Epithelial cell of prostate (primary cell): ENCODE results near the gene FCGR3A.
A peak's percentile ranks its signal among the peaks of the same experiment; 100 is the strongest.
"Not testable (repeated sequence)": the region's sequence is repeated elsewhere in the genome, so short reads cannot be mapped to it uniquely, and the experiment has no call there.

ENCODE experiments used
- DNase-seq: peaks from one replicate; pipeline ENCODE4 v3.0.0-alpha.2; 2011; ENCODE audit warnings: low read depth, low spot score
- H3K27ac ChIP-seq: fragments of 450-650 bp; 2 replicates; pipeline ENCODE4 v1.5.1; 2017; ENCODE audit warnings: mild to moderate bottlenecking

The FCGR3A gene

DNA sequence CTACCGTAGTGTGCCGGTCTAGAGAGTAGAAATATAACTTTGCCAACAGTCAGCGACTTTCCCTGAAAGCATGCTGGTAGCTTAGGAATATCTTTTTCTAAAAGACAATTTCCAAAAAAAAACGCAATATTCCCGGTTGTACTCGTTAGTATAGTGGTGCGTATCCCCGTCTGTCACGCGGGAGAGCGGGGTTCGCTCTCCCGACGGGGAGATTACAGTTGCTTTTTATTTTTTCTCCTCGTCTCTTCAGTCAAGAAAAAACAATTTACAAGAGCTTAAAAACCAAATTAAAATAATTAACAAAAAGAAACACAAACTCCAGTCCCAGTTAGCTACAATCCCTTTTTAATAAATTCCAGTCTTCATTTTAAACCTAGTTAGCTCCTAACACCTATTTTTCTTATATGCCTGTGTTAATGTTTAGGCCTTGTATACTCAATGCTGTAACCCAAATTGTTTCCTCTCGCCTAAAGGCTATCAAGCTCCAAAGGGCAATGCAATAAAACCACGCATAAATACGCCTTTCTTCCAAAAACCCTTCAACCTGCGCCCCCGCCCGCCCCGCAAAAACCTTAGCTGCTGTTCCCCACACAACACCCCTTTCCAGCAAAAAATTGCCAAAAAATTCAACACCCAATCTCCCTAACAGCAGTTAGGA lies 17.5 kb downstream of the FCGR3A start:
- DNase-seq: no peak
- no peak overlapping the region for H3K27ac ChIP-seq

DNA sequence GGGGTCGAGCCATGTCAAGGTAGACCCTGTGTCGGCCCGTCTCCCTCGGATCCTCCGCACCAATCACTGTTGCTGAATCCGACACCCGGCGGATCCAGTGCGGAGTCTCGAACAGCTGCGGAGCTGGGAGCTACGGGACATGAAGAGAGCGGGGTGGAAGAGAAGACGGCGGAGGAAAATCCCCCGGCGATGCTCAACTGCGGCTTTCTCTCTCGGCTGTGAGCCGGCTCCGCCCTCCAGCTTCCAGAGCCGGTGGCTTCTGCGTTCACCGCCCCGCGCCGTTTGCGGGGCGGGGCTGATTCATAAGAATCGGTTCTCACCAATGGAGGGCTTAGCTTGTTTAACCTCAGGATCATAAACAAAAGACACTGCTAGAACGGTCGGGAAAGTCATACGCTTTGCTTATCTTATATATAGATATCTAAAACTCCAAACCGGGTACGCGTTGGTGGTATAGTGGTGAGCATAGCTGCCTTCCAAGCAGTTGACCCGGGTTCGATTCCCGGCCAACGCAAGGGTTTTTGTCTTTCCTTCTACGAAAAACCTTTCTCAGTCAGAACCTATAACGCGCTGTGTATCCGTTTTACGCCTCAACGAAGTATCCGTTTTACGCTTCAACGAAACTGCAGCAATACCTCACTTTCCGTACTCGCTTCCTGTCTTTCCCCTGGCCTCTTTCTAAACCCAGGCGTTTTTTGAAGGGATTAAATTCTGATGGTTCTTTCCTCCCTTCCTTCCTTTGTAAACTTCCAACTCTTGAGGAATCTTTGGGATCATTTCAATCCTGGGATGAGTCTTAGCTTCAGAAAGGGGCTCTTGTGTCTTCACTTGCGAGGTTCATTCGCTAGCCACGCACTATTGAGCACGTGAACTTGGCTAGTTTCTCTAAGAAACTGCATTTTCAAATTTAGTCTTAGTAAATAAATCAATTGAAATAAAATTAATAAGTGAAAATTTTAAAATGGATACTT lies 18.7 kb downstream of the FCGR3A start:
- peak; percentile 62 for DNase-seq
- H3K27ac ChIP-seq: peak overlapping the region; percentile 43

DNA sequence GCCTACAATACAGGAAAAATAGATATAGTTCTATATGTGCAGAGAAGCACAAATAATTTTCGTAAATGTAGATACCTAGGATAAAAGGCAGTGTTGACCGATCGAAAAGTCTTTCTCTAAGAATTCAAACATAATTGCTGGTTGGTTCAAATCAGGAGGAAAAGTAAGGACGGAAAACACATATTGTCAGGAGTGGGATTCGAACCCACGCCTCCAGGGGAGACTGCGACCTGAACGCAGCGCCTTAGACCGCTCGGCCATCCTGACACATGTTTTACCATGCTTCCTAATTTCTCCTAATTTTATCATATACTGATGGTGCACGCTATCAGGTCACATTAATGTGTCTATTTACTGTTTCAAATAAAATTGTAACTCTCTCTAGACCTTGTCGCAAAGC lies 19.5 kb downstream of the FCGR3A start:
- DNase-seq: not testable (repeated sequence)
- H3K27ac ChIP-seq: peak overlapping the region; percentile 43

DNA sequence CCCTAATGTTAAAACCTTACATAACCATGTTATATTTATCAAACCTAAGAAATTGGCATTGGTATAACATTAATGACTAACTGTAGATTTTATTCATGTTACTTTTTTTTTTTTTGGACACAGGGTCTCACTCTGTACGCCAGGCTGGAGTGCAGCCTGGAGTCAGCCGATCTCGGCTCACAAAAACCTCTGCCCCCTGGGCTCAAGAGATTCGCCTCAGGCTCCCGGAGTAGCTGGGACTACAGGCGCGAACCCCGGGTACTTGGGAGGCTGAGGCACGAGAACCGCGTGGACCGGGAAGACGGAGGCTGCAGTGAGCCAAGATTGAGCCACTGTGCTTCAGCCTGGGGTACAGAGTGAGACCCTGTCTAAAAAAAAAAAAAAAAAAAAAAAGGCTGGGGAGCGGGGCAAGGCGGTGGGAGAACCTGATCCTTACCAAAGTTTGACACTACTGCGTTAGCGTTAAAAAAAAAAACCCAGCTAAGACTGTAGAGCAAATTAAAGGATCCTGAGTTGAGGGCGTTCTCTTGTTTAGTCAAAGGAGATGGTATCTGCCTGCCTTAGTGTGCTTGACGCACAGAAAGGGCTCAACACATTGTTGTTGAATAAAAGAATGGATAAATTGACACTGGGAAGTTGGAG lies 20.0 kb downstream of the FCGR3A start:
- DNase-seq, H3K27ac ChIP-seq: not testable (repeated sequence)

DNA sequence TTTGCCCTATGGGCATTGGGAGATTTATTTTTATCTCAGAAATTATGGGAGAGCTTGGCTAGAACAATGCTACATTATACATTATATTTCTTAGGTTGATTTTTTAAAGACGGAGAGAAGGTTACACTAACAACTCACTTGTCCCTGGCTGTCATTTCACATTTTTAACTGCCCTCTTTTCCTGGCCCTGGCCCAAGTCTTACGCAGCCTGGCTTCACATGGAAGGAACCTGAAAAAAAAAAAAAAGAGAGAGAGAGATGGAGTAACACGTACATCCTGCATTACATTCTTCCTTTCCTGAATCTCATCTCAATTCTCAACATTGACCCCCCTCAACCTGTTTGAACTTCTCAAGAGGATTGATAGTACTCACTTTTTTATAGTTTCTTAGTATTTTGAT lies 21.1 kb downstream of the FCGR3A start:
- not testable (repeated sequence) for DNase-seq, H3K27ac ChIP-seq

DNA sequence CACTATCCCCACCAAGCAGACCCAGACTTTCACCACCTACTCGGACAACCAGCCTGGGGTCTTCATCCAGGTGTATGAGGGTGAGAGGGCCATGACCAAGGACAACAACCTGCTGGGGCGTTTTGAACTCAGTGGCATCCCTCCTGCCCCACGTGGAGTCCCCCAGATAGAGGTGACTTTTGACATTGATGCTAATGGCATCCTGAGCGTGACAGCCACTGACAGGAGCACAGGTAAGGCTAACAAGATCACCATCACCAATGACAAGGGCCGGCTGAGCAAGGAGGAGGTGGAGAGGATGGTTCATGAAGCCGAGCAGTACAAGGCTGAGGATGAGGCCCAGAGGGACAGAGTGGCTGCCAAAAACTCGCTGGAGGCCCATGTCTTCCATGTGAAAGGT lies 23.7 kb downstream of the FCGR3A start:
- H3K27ac ChIP-seq, DNase-seq: not testable (repeated sequence)

DNA sequence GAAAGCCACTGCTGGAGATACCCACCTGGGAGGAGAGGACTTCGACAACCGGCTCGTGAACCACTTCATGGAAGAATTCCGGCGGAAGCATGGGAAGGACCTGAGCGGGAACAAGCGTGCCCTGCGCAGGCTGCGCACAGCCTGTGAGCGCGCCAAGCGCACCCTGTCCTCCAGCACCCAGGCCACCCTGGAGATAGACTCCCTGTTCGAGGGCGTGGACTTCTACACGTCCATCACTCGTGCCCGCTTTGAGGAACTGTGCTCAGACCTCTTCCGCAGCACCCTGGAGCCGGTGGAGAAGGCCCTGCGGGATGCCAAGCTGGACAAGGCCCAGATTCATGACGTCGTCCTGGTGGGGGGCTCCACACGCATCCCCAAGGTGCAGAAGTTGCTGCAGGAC lies 24.3 kb downstream of the FCGR3A start:
- H3K27ac ChIP-seq, DNase-seq: not testable (repeated sequence)

DNA sequence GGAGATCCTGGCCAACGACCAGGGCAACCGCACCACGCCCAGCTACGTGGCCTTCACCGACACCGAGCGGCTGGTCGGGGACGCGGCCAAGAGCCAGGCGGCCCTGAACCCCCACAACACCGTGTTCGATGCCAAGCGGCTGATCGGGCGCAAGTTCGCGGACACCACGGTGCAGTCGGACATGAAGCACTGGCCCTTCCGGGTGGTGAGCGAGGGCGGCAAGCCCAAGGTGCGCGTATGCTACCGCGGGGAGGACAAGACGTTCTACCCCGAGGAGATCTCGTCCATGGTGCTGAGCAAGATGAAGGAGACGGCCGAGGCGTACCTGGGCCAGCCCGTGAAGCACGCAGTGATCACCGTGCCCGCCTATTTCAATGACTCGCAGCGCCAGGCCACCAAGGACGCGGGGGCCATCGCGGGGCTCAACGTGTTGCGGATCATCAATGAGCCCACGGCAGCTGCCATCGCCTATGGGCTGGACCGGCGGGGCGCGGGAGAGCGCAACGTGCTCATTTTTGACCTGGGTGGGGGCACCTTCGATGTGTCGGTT lies 24.8 kb downstream of the FCGR3A start:
- not testable (repeated sequence) for DNase-seq
- peak overlapping the region; percentile 86 for H3K27ac ChIP-seq

DNA sequence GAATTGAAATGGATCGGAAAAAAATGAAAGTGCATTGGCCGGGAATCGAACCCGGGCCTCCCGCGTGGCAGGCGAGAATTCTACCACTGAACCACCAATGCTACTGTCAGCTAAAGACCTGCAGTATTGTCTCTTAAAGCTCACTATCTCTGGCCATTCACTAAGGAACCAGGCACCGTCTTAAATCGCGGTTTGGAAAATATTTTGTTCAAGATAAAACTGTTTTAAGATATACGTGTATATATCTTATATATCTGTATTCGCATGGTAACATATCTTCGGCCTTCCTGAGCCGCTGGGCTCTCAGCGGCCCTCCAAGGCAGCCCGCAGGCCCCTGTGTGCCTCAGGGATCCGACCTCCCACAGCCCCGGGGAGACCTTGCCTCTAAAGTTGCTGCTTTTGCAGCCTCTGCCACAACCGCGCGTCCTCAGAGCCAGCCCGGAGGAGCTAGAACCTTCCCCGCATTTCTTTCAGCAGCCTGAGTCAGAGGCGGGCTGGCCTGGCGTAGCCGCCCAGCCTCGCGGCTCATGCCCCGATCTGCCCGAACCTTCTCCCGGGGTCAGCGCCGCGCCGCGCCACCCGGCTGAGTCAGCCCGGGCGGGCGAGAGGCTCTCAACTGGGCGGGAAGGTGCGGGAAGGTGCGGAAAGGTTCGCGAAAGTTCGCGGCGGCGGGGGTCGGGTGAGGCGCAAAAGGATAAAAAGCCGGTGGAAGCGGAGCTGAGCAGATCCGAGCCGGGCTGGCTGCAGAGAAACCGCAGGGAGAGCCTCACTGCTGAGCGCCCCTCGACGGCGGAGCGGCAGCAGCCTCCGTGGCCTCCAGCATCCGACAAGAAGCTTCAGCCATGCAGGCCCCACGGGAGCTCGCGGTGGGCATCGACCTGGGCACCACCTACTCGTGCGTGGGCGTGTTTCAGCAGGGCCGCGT lies 25.5 kb downstream of the FCGR3A start, which contains the start of gene HSPA6:
HSPA6 (plus strand) TSS at position 724 of the 925 bp plus-strand sequence; CDS start at position 843, 119 bp downstream.
- H3K27ac ChIP-seq: peak within 1 kb of the TSS; percentile 86
- DNase-seq: peak; percentile 40

DNA sequence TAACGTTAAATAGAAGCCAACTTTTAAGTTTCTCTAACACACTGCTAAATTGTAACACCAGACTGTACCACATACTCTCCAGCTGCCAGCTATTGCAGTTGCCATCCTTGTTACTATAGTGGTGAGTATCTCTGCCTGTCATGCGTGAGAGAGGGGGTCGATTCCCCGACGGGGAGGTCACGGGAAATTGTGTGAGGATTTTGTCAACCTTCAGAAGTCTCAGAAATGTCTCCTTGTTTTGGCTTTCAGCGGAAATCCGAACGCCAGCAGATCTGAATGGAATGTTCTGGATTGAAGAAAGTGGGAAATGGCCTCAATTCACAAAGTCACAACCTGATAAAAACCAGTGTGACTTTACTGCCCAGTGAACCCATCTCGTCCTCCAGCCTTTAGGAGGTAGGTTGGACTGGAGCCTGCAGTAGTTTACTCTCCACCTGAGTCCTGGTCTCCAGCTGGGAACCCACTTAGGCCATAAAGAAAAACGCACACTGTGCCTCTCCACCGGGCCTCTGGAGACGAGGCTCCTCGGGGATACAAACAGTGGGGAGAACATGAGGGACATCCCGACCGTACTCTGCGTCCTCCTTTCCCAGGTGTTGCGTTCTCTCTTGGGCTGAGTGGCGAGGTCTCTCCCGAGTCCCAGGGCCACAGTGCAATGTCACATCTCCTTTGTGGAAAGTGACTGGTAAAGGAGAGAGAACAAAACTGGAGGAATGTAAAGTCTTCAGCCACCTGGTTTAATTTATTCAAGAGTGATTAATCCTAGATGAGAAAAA lies 26.4 kb downstream of the FCGR3A start:
- H3K27ac ChIP-seq: not testable (repeated sequence)

DNA sequence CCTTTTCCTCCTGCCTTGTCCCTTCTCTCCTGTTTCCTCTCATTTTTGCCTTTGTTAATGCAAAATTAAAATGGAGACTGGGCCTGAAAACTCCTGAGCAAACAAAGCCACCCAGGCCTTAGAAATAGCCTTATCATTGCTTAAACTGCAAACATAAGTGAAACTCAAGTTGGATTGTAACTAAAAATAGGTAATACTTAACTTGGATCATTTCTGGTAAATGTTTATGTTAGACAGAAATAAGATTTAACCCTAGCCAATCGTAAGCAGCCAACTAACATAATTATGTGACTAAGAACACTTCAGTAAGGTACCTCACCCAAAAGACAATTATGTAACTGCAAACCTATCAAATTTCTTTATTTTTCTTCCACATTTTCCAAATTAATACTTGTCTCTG lies 35.7 kb downstream of the FCGR3A start:
- H3K27ac ChIP-seq, DNase-seq: not testable (repeated sequence)

More for the DNA sequence above, 26.4 kb downstream of the FCGR3A start:
- DNase-seq: not testable (repeated sequence)

DNA sequence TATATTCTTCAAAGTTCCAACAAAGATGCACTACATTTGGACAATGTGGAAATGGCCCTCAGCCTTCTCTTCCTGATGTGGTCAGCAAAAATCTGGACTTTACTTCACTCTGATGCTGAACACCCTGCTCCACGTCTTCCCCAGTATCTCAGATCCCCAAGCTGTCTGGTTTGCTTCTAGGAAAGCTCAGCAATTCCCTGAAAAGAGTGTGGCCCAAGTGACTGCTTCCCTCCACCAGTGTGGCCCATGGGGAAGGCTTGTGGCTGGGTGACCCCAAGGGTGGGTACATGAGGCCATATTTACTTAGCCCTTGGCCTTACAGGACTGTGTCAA lies 36.2 kb downstream of the FCGR3A start:
- not testable (repeated sequence) for H3K27ac ChIP-seq, DNase-seq

DNA sequence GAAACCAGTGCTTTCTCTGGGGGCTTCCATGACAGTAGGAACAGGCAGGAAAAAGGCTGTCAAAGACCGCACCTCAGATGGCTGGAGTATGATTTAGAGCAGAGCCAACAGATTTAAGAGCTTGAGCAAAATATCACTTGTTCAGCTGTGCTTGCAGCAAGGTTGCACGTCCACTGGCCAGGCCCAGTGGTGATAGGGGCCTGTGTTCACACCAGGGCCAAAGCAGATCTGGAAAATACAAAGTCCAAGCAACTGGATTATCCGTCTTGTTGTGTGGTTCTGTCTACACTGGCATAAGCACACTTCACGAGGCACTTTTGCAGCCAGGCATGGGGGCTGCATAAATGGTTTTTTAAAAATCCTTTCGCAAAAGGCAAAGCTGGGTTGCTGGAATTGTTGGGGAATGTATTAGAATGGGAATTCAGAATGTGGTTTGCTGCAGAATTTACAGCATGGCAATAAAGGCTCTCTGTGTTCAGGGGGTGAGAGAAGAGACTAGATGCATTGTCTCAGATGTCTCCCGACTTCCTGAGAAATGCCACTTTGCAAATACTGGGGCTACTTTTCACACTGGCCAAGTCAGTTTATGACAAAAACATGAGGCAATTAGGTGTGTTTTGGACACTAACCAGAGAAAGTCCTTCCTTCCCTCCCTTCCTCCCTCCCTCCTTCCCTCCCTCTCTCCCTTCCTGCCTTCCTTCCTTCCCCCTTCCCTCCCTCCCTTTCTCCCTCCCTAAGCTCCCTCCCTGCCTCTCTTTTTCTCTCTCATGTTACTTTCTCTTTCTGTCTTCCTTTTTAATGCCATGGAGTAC lies 36.8 kb downstream of the FCGR3A start:
- H3K27ac ChIP-seq, DNase-seq: not testable (repeated sequence)

DNA sequence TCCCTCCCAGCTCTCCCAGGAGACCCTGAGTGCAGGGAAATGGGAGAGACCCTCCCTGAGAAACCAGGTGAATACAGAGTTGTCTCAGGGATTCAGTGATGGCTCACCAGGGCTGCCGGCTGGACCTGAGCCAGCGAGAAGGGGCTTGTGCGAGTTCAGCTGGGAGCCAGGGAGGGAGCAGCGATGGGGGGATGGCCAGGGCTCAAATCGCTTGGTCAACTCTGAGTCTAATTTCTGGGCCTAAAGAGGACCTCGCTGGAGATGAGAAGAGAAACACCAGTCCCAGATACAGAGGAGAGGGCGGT lies 37.9 kb downstream of the FCGR3A start:
- DNase-seq: no peak
- no peak overlapping the region for H3K27ac ChIP-seq

DNA sequence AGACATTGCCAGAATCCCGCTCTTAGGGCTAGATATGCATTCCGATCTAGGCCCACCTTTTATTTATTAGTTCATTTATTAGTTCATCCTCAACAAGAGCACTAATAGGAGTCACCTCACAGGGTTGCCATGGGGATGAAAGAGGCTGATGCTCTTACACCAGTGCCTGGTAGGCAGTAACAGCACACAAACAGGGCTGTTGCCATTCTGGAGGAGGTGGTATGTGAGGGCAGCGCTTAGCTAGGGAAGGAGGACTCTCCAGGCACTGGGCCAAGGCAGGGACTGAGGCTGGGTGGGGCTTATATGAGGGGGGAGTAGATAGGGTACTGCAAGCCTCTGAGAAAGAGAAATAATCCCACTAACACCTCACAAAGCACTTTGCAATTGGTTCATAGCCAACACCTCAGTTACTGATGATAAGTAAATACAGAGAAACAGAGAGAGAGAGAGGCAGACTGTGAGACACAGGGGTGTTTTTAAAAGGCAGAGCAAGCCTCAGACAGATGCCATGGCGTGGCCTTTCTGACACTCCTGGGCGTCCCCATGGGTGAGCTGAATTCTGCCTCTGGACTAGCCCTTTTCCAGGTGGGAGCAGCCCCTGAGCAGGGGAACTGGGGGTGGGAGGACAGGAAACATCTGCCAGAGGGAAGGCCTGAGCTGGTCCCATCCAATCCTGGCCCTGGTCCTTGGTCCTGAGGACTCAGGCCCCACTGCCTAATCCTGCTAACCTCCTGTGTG lies 38.4 kb downstream of the FCGR3A start:
- no peak for DNase-seq

DNA sequence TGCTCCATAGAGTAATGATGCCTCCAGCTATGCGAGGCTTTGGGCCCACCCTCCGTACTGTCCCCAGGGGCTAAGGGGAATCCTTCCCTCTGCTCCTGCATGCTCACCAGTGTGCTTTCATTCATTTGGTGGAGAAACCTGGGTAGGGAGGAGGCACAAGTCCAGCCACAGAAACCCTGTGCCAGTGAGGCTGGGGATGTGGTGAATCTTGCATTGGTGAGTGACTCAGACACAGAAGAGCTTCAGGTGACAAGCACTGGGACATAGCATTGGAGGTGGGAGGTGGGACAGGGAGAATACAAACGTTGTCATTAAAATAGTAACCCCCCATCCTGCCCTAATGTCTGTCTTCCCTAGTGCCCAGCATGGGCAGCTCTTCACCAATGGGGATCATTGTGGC lies 39.1 kb downstream of the FCGR3A start:
- H3K27ac ChIP-seq: no peak overlapping the region
- no peak for DNase-seq

More for the DNA sequence above, 38.4 kb downstream of the FCGR3A start:
- H3K27ac ChIP-seq: no peak overlapping the region
